Activated CD8-positive, alpha-beta T cell treated with anti-CD3 and anti-CD28 coated beads, Interleukin-2, amount 10 ng/mL, durations not matched to agents 7 days and 5 days (primary cell): ENCODE data around the gene TUT4. TPM values are rescaled to one million over a fixed set of nuclear protein-coding genes. Genes with fewer than 3 reads are reported as not detected.

Experiments used
- ATAC-seq: fragments of 150-1000 bp; cut with Tn5 transposase; one replicate; pipeline ENCODE4 v1.10.0; 2021; ENCODE audit warnings: moderate library complexity
- CTCF ChIA-PET: fragments of 350-600 bp; sonication (Branson Sonifier 250); formaldehyde crosslinking; loops from one replicate; lab custom pipeline; 2021; ENCODE audit warnings: antibody characterized with exemption; lab: Charles Lee
- POLR2A ChIA-PET: fragments of 350-600 bp; sonication (Branson Sonifier 250); formaldehyde crosslinking; loops from one replicate; lab custom pipeline; 2021; ENCODE audit warnings: antibody characterized with exemption; lab: Charles Lee
- DNase-seq: peaks from one replicate; pipeline ENCODE4 v3.0.0-alpha.2; 2020
- H3K27ac Mint-ChIP-seq: one replicate; pipeline ENCODE4 v1.8.0; 2021; ENCODE audit warnings: mild to moderate bottlenecking, mixed read lengths
- H3K27me3 Mint-ChIP-seq: one replicate; pipeline ENCODE4 v1.8.0; 2021; ENCODE audit warnings: low read depth, mixed read lengths
- H3K36me3 Mint-ChIP-seq: one replicate; pipeline ENCODE4 v1.8.0; 2021; ENCODE audit warnings: low read depth, mixed read lengths
- H3K4me1 Mint-ChIP-seq: one replicate; pipeline ENCODE4 v1.8.0; 2021; ENCODE audit warnings: low read depth, mixed read lengths
- H3K4me3 Mint-ChIP-seq: one replicate; pipeline ENCODE4 v1.8.0; 2021; ENCODE audit warnings: mild to moderate bottlenecking, mixed read lengths
- H3K9me3 Mint-ChIP-seq: one replicate; pipeline ENCODE4 v1.8.0; 2022; ENCODE audit warnings: mixed read lengths; ENCODE audit not compliant: insufficient read depth
- total RNA-seq, 2 experiments: library from RNA; stranded (reverse); gene quantifications; one replicate each; pipeline ENCODE4 v1.2.3, GENCODE V29; 2021

TUT4 gene
- total RNA-seq, 2 experiments from 2014 or later, result 58.5 to 65.9 TPM

DNA sequence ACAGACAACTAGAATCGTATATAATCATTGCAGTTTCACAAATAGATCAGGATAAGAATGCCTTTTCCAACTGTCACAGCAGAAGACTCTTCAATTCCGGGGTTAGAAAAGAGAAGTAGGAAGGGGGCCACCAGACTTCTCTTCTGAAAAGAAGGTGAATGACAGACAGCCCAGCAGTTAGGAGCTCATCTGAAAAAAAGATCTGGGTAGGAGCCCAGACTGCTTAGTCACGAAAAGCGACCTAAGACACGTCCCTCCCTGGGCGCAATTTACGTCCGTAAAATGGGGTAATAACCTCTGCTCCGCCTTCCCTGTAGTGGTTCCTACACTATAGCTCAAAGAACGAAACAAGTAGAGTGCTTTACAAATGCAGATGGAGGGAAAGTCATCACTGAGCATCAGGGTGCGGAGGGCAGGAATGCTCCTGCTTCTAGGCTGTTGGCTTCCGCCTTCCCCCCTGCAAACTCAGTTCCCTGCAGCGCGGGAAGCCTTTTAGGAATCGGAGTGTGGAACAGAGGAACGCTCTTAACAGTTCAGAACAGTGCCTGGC is 149.3 kb downstream of the TUT4 start:
- ChIA-PET CTCF (interaction anchor here (0.8 to 3.2 kb wide), 13 partner anchors 8 to 282 kb away, joined by 3 to 34 read pairs (median 4); no protein-coding TSS in a partner anchor), POLR2A (interaction anchor here (0.5 to 4.0 kb wide), 35 partner anchors 9 to 560 kb away, joined by 3 to 43 read pairs (median 4); partner anchors contain the start of genes CC2D1B, SHISAL2A, TUT4 and ZYG11A)
- Mint-ChIP-seq H3K4me1 (peaks cover 52% of the 10 kb centered on the region), H3K9me3 (no peaks in the 10 kb centered on the region), H3K4me3 (peak overlapping the region; percentile 100), H3K36me3 (peaks cover 59% of the 10 kb centered on the region), H3K27me3 (no peaks in the 10 kb centered on the region), H3K27ac (peak overlapping the region; percentile 100)
- DNase-seq (peak; percentile 80), ATAC-seq (peak; percentile 59)

DNA sequence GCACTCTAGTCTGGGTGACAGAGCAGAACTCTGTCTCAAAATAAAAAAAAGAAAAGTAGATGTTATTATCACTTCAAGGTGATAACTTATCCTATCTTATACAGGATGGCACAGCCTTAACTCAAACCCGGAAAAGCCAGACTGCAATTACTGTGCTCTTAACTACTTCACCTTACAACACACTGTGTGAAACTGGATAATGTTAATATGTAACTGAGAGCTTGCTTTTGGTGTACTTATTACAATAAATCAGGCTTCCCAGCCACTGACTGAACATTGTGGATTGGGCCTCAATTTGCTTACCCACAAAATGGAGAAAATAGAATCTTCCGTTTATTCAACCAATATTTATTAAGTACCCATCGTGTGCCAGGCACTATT is 150.0 kb downstream of the TUT4 start:
- H3K4me1 Mint-ChIP-seq, result peaks cover 51% of the 10 kb centered on the region
- H3K36me3 Mint-ChIP-seq, result peaks cover 54% of the 10 kb centered on the region
- ChIA-PET POLR2A (no interaction called here), CTCF (no interaction called here)
- no peaks in the 10 kb centered on the region for H3K9me3 Mint-ChIP-seq
- H3K27me3 Mint-ChIP-seq, result no peaks in the 10 kb centered on the region
- DNase-seq (no peak), ATAC-seq (no peak)
- H3K4me3 Mint-ChIP-seq, result peak overlapping the region; percentile 100
- peak overlapping the region; percentile 100 for H3K27ac Mint-ChIP-seq

DNA sequence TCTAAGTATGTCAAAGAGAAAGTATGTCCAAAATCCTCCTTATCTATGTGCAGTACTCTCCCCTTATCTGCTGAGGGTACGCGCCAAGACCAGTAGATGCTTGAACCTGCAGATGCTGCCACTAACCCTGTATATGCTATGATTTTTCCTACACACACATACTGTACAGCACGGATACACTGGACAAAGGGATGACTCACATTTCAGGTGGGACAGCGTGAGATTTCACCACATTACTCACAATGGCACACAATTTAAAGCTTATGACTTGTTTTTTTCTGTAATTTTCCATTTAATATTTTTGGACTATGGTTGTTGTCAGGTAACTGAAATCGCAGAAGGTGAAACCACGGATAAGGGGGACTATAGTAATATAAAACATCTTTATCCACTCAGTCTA is 152.8 kb downstream of the TUT4 start:
- Mint-ChIP-seq H3K4me1 (peaks cover 33% of the 10 kb centered on the region), H3K4me3 (no peak overlapping the region), H3K27ac (no peak overlapping the region), H3K36me3 (peaks cover 56% of the 10 kb centered on the region), H3K9me3 (no peaks in the 10 kb centered on the region), H3K27me3 (no peaks in the 10 kb centered on the region)
- ChIA-PET POLR2A (interaction anchor here (0.6 to 0.8 kb wide), 3 partner anchors 23 to 361 kb away, joined by 3 read pairs; no protein-coding TSS in a partner anchor), CTCF (interaction anchor here (1.3 to 1.4 kb wide), 2 partner anchors 286 to 348 kb away, joined by 3 read pairs; no protein-coding TSS in a partner anchor)
- ATAC-seq (no peak), DNase-seq (no peak)

DNA sequence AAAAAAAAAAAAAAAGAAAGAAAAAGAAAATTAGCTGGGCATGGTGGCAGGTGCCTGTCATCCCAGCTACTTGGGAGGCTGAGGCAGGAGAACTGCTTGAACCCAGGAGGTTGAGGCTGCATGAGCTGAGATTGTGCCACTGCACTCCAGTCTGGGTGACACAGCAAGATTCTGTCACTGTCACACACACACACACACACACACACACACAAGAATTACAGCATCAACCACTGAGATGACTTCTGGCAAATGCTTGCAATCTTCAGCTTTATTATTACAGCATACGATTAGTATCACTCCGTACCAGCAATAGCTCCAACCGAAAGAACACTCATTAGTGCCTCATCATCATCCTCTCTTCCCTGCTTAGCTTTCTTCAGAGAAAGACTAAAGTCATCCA is 153.3 kb downstream of the TUT4 start:
- H3K4me1 Mint-ChIP-seq, result peaks cover 33% of the 10 kb centered on the region
- H3K36me3 Mint-ChIP-seq, result peaks cover 59% of the 10 kb centered on the region
- no peak overlapping the region for H3K27ac Mint-ChIP-seq
- H3K9me3 Mint-ChIP-seq, result no peaks in the 10 kb centered on the region
- H3K4me3 Mint-ChIP-seq, result no peak overlapping the region
- CTCF ChIA-PET, result interaction anchor here (0.7 to 1.4 kb wide), 3 partner anchors 11 to 348 kb away, joined by 3 to 5 read pairs (median 3); no protein-coding TSS in a partner anchor
- POLR2A ChIA-PET, result interaction anchor here (0.6 to 0.8 kb wide), 2 partner anchors 41 to 361 kb away, joined by 3 read pairs; no protein-coding TSS in a partner anchor
- no peak for DNase-seq
- ATAC-seq, result no peak
- no peaks in the 10 kb centered on the region for H3K27me3 Mint-ChIP-seq

DNA sequence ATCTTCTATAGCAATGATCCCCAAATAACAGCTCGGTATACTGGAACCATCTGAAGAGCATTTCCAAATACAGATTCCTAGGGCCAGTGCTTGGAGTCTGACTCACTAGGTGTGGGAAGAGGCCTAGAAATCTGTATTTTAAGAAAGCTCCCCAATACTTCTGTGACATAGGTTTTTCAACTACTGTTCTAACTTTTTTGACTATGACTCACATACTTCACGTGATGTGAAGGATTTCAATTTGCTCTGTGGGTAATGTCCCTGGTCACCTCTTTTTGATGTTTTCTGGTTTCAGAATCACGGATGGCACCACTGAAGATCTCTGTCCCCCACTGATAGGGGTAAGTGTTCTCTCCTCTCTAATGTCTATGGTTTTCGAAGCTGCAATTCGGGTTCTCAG is 159.7 kb downstream of the TUT4 start:
- Mint-ChIP-seq H3K4me3 (no peak overlapping the region), H3K27me3 (no peaks in the 10 kb centered on the region), H3K36me3 (peaks cover 69% of the 10 kb centered on the region), H3K27ac (no peak overlapping the region), H3K4me1 (peaks cover 8% of the 10 kb centered on the region), H3K9me3 (no peaks in the 10 kb centered on the region)
- CTCF ChIA-PET, result interaction anchor here (1.0 kb wide), 1 partner anchor 25 kb away, joined by 3 read pairs; no protein-coding TSS in a partner anchor
- no peak for DNase-seq
- POLR2A ChIA-PET, result no interaction called here
- no peak for ATAC-seq

DNA sequence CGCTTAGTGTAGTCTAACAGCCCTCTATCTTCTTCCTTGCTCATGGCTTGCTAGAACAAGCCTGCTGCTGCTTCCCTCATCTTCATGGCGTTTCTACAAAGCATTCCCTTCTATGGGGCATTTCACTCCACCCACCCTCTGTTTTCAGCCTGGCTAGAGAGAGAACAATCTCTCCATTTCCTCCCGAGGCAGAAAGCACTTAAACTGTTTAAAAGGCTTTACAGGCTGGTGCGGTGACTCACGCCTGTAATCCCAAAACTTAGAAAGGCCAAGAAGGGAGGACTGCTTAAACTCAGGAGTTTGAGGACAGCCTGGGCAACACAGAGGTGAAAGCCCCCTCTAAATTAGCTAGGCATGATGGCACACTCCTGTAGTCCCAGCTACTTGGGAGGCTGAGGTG is 166.4 kb downstream of the TUT4 start:
- H3K4me3 Mint-ChIP-seq, result no peak overlapping the region
- no peaks in the 10 kb centered on the region for H3K27me3 Mint-ChIP-seq
- peaks cover 67% of the 10 kb centered on the region for H3K36me3 Mint-ChIP-seq
- ChIA-PET CTCF (no interaction called here), POLR2A (no interaction called here)
- H3K4me1 Mint-ChIP-seq, result peaks cover 8% of the 10 kb centered on the region
- H3K27ac Mint-ChIP-seq, result no peak overlapping the region
- ATAC-seq, result no peak
- no peak for DNase-seq
- no peaks in the 10 kb centered on the region for H3K9me3 Mint-ChIP-seq

DNA sequence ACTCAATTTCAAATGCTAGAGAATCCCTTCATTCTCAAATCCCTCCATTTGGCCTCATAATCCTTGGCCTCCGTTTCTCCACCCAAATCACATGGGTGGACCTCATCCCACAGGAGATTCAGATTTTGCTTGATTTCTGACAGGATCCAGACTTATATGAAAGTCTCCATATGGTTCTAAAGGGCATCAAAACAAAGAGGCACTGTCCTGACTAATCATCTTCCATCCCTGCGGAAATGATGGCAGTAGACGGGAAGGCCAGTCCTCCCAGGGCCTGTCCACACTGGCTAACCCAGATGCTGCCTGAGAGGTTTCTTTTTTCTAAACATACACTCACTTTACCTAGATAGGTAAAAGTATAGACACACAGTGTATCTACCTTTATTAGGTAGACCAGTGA is 167.5 kb downstream of the TUT4 start:
- Mint-ChIP-seq H3K4me3 (no peak overlapping the region), H3K27ac (no peak overlapping the region), H3K4me1 (peaks cover 6% of the 10 kb centered on the region), H3K9me3 (no peaks in the 10 kb centered on the region), H3K27me3 (no peaks in the 10 kb centered on the region), H3K36me3 (peaks cover 73% of the 10 kb centered on the region)
- ChIA-PET POLR2A (no interaction called here), CTCF (no interaction called here)
- ATAC-seq (no peak), DNase-seq (no peak)

Other genes with a start within 250 kb of the TUT4 start
- gene CC2D1B, start 186.9 kb downstream of the TUT4 start, total RNA-seq, result 10 to 100 TPM; 46.7 to 53.3 TPM
- 10 to 100 TPM; 38.3 to 38.4 TPM for gene ORC1, start 148.7 kb downstream of the TUT4 start, total RNA-seq
- gene PRPF38A, start 148.5 kb downstream of the TUT4 start, total RNA-seq, result 100 to 1,000 TPM; 102 to 104 TPM
- gene GPX7, start 49.3 kb upstream of the TUT4 start, total RNA-seq, result 10 to 100 TPM; 10.0 to 10.4 TPM
- gene SHISAL2A, start 80.1 kb upstream of the TUT4 start, total RNA-seq, result 1 to 10 TPM; 7.9 to 8.6 TPM
- 10 to 100 TPM; 16.5 to 17.0 TPM for gene COA7, start 145.3 kb upstream of the TUT4 start, total RNA-seq
- 1 to 10 TPM; 6.8 to 7.5 TPM for gene ZYG11B, start 173.4 kb upstream of the TUT4 start, total RNA-seq